GM12878 (cell line): Measurements from ENCODE around the gene ASIC1.

Source experiments
- ASH2L ChIP-seq: fragments of 300-600, 200-600 bp; sonication (generic); IDR thresholded peaks from 2 replicates; pipeline ENCODE4 v1.6.1; 2017; ENCODE audit warnings: low read depth, mild to moderate bottlenecking, borderline replicate concordance
- PAX8 ChIP-seq: fragments of 450-650 bp; IDR thresholded peaks from 2 replicates; pipeline ENCODE4 v1.6.1; 2017; ENCODE audit warnings: mild to moderate bottlenecking, moderate library complexity
- USF1 ChIP-seq: IDR thresholded peaks from 2 replicates; pipeline ENCODE4 v1.6.1; 2011; ENCODE audit warnings: borderline replicate concordance, low read depth, mild to moderate bottlenecking, moderate library complexity, mixed read lengths, low read length; ENCODE audit not compliant: insufficient read depth; ENCODE audit errors: extremely low read length

DNA sequence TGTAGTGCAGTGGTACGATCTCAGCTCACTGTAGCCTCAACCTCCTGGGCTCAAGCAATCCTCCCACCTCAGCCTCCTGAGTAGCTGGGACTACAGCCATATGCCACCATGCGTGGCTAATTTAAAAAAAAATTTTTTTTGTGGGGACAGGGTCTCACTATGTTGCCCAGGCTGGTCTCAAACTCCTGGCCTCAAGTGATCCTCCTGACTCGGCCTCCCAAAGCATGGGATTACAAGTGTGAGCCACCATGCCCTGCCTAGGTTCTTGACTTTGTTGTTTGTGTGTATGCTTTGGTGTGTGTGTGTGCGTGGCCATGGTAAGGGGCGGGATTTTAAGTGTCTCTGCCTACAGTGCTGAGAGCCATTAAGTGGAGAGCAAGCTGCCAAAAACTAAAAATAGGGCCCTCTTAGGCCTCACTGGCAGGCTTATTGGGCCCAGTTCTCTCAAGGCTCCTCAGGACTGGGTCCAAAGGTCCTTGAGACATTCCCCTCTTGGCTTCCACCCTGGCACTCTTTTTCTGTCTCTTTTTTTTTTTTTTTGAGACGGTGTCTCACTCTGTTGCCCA, 59.7 kb downstream of the ASIC1 start:
- TF ChIP-seq ASH2L: no peak
- TF ChIP-seq PAX8: no peak
- no peak for TF ChIP-seq USF1
